Left ventricle myocardium superior (tissue), 1 donor: ENCODE results near the gene ATP6V0E2. TPM values are rescaled to one million over a fixed set of nuclear protein-coding genes. Genes with fewer than 3 reads are reported as not detected.

Experiments used
- ATAC-seq: fragments of 200-7000 bp; cut with Tn5 transposase; one replicate; pipeline ENCODE4 v1.9.1; 2020; ENCODE audit warnings: mild to moderate bottlenecking, moderate library complexity
- DNase-seq: peaks from one replicate; pipeline ENCODE4 v3.0.0-alpha.2; 2020
- intact Hi-C: fragments of 100-400 bp; cut with micrococcal nuclease; formaldehyde crosslinking; loops from one replicate; pipeline ENCODE4 v1.11.0; 2022
- total RNA-seq: library from RNA; stranded (reverse); fragmentation: NEBNext Ultra II Directional; extraction: Animal tissue kit (Norgen Biotek cat#: 25700); gene quantifications from one replicate; pipeline ENCODE4 v1.2.1, GENCODE V29; 2021
- donor health status: DM: no; HTN: yes; CAD: no; lungs with severe emphysema.

ATP6V0E2 gene
- total RNA-seq, 1 donor from 2014 or later: 168 TPM

DNA sequence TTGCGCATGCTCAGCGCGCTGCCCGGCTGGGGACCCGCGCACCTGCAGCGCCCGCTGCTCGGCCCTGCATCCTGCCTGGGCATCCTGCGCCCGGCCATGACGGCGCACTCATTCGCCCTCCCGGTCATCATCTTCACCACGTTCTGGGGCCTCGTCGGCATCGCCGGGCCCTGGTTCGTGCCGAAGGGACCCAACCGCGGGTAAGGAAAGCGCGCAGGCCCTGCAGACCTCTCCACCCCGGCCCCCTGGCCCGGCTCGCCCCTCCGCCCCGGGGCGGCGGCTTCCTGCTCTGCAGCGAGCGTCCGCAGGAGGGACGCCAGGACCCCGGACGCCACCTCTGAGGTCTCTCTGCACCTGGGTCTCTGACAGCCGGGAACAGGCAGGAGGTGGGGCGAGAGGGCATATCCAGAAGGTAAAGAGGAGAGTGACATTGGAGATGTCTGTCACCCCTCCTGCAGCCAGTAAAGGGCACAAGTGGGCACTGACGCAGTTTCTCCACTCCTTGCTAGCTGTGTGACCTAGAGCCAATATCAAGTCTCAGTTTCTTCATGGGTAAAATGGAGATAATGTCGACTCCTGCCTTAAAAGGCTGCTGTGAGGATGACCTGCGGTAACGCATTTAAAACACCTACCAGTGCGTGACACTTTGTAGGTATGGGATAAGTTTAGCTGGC, 338 bp downstream of the ATP6V0E2 start:
- ATAC-seq (peak; percentile 6), DNase-seq (no peak)
- intact Hi-C loops: no loop called here

DNA sequence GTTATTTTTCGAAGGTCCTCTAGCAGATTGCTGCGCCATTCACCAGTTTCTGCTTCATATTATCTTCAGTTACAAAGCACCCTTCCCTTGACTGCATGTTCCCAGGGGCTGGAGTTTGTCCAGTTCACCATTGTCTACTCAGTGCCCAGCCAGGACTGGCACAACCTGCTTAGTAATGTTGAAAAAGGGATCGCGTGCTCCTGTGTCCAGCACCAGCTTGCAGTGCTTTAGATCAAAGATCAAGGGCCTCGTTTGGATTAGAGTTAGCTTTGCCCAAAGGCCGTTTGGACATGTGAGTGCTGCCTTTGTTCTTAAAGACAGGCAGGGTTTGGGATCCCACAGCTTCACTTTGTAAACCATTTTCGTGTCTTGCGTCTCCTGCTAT, 867 bp downstream of the ATP6V0E2 start:
- ATAC-seq (peak; percentile 37), DNase-seq (no peak)
- intact Hi-C loops: no loop called here

DNA sequence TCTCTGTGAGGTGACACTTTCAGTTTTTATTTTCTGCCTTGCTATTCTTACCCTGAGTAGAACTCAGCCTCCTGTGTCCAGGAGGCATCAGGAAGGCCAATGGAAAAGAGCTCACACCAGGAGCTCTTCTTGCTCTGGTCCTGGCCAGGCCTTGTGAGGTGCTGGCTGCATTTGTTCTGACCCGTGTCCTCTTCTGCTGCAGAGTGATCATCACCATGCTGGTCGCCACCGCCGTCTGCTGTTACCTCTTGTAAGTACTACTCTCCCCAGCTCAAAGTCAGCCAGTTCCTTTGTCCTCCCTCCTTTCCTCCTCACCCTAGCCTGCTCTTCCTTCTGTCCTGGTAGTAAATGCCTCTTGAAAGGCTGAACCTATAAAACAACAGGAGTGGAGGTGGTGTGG, 1.6 kb downstream of the ATP6V0E2 start:
- intact Hi-C loops: no loop called here
- ATAC-seq (no peak), DNase-seq (no peak)

DNA sequence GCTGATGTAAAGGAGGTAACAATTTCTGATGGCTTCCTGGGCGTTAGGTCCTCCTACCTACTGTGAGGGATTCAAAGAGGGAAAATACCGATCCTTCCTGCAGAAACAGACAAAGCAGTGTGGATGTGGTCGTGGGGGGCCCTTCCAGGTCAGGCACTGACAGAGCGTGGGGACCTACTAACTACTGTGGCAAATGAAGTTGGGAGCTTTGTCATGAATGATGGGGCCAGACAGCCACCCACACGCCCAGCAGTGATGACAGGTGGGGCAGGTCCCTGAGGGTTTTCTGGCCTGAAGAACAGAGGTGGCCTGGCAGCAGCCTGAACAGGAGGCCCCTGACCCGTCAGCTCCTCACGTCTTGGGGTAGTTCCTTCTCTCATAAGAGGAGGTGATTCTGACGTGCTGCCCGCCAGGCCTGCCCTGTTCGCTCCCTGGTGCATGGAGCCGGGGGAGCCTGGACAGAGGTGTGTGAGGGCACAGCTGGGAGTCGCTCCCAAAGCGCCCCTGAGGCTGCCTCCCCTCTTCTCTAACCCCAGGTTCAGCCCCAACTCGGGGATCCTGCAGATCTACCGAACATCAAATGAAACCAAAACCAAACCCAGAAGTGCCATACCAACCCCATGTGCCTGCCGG, 4.2 kb downstream of the ATP6V0E2 start:
- no peak for ATAC-seq
- no peak for DNase-seq
- intact Hi-C loops: no loop called here

DNA sequence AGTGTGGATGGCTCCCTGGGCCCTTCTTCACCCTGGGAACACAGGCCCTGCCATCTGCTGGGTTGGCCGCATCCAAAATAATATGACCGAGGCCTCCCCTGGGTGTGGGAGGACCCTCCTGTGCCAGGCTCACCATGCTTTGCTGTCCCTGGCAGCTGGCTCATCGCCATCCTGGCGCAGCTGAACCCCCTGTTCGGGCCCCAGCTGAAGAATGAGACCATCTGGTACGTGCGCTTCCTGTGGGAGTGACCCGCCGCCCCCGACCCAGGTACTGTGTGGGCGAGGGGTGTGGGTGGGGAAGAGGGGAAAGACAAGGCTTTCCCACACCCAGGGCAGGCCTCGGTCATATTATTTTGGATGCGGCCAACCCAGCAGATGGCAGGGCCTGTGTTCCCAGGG, 4.8 kb downstream of the ATP6V0E2 start:
- no peak for ATAC-seq
- intact Hi-C loops: no loop called here
- DNase-seq: no peak

DNA sequence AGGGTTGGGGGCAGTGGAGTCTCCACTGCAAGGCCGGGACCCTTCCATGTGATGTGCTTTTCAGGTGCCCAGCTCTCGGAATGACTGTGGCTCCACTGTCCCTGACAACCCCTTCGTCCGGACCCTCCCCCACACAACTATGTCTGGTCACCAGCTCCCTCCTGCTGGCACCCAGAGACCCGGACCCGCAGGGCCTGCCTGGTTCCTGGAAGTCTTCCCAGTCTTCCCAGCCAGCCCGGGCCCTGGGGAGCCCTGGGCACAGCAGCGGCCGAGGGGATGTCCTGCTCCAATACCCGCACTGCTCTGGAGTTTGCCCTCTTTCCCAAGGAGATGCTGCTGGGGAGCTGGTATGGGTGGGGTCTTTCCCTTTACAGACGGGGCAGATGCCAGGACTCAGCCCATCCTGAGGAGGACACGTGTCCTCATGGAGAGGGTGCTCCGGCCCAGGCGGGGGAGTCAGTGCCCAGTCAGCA, 5.5 kb downstream of the ATP6V0E2 start:
- ATAC-seq (no peak), DNase-seq (no peak)
- intact Hi-C loops: no loop called here

DNA sequence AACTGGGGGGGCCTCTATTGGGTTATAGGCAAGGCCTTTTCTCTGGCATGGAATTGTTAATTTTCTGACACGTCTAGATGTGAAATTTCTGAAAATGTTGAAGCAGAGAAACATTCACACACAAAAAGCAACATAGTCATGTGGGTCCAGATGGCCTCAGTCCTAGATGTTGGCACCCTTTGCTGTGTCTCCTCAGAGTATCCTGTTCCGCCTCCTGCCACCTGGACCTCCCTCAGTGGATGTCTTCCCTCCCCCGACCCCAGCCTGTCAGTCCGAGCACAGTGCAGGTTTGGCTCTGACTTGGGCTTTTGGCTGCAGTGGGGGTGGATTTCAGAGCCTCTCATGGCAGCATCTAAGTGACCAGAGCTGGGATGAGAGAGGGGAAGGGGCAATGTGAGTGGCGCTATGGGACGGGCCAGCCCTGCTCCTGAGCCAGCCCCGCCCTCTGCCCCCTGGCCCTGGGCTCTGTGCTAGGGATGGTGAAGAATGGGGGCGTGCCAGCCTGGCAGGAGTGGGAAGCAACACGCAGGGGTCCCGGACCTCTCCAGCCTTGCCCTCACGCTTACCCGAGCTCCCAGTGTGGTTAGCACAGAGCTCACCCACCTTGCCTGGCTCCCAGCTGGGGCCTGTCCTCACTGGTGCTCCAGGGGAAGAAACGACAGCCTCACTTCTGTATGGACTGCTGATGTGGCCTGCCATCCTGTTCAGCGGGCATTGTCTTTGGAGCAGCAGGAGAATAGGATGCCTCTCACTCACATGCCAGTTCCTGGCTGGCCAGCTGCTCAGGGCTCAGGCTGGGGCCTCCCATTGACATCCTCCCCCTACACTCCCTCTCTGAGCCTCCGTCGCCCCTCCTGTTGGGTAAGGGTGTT, 6.2 kb downstream of the ATP6V0E2 start:
- DNase-seq: no peak
- intact Hi-C loops: no loop called here
- no peak for ATAC-seq

DNA sequence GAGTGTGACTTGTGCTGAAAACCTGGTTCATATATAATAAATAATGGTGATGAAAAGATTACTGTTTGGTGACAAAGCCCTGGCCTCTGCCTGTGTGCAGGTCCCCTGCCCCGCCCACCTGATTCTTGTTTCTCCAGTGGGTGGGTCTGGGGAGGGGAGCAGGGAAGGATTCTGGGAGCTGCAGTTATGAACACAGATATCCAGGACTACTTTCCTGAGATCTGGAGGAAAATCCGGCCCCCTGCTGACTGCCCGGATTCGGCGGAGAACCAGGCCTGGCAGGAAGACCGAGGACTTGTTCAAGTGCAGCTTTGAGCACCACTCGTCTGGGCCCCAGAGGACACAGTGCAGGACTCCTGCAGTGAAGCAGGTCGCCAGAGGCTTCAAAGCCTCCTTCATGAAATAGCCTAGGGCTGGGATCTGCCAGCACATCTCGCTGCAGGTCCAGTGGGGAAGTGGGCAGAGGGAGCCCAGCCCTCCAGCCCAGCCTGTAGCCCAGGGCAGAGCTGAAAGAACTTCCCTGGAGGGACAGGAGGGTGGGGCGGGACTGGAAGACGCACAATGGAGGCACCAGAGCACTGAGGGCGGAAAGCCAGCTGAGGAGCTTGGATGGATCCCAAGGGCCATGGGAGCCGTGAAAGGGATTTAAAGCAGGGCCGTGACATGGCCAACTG, 7.0 kb downstream of the ATP6V0E2 start:
- ATAC-seq: peak; percentile 60
- peak; percentile 86 for DNase-seq
- intact Hi-C loops: no loop called here

DNA sequence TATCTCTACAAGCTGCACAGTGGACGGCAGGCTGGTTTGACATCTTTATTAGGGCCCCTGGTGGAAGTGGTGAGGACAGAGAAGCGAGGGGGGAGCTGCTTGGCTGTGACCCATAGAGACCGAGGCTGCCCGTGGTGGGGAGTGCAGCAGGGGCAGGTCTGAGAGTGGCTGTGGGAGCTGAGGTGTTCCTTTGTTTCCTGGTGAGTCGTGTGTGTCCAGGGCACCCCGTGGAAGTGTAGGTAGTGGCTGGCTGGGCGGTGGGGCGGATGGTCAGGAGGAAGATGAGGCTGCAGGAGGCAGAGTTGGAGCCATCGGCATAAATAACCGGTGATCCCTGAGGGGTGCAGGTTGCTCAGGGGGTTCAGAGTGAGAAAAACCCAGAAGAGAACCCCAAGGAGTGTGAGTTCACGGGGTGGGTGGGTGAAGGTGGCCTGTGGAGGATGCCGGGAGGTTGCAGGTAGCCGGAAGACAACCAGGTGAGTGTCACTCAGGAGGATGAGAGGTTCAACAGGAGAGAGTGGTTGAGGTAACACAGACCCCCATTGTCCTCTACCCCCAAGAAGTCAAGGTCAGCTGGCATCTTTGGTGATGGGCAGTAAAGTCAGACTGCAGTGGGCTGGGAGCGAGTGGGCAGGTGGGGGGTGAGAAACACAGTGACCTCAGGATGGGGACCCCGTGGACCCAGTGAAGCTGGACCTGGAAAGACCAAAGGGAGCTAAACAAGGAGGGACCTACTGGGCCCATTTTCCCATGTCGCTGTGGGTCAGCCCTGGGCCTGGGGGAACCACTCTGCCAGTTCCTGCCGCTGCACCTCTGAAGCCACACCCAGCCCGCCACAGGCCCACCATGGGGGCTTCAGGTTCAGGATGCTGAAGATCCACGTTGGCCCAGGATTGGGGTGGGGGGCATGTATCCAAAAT, 7.8 kb downstream of the ATP6V0E2 start:
- no peak for ATAC-seq
- DNase-seq: no peak
- intact Hi-C loops: no loop called here

DNA sequence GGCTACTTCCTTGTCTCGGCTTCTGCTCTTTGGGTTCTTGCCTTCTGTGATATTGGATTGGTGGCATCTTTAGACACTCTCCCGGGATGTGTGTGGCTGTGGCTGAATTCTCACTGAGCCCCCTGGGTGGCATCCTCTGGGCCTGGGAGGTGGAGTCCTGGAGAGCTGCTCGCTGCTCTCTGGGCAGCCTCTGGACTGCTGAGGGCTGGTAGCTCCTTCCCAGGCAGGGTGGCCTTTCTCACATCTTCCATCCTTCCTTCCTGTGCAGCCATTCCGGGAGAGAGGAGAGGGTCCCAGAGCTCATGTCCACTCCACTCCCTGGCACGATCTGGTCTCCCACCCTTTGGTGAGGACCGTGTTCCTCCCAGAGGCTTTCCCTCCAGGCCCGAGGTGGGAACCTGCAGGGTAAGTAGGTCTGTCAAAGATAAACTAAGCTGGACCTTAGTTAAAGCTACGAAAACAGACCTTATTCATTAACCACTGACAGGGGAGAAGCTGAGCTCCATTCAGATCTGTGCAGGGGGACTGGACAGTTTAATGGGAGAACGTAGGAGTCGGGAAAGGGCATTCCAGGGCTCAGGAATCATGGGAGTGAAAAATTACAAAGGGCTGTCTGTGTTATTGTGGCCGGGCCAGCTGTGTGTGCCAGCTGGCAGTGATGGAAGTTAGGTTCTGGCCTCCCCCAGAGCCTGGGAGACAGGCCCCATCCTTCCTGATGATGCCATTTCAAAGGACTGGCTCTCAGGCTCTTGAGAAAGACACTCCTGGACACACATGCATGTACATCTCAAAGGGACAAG, 8.7 kb downstream of the ATP6V0E2 start:
- DNase-seq (peak; percentile 65), ATAC-seq (peak; percentile 34)
- intact Hi-C loops: no loop called here

DNA sequence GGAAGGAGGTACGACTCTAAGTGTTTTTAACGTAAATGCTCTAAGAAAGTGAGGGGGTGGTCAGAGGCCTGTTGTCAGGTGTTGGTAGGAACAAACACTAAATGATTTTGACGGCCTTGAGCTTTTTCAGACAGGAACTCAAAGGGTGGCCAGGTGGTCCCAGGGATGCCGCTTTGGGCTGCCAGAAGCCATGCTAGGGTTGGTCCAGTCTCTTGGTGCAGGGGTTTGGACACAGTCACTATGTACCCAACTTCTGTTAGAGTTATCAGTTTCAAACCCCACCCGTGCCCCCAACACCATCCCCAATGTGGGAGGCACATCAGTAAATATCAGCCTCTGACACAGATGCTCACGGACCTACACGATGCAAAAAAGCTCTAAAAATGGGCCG, 9.3 kb downstream of the ATP6V0E2 start:
- DNase-seq (no peak), ATAC-seq (no peak)
- intact Hi-C loops: no loop called here

DNA sequence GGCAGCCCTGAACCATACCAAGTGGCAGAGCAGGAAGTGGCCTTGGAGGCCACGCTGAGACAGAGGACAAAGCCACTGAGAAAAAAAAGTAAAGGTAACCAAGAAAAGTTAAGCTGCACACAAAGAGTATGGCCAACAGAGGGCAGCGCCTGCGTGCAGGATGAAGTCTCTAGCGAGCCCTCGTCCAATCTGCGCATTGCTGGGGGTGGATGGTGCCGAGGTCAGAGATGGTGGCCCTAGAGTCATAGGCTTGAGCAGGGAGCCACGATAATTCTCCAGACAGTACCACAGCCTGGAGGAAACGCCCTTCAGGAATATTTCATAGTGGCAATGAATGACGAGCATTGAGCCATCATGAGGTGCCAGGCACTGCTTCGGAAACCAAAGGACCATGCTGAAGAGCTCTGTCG, 9.7 kb downstream of the ATP6V0E2 start:
- ATAC-seq: peak; percentile 67
- intact Hi-C loops: no loop called here

DNA sequence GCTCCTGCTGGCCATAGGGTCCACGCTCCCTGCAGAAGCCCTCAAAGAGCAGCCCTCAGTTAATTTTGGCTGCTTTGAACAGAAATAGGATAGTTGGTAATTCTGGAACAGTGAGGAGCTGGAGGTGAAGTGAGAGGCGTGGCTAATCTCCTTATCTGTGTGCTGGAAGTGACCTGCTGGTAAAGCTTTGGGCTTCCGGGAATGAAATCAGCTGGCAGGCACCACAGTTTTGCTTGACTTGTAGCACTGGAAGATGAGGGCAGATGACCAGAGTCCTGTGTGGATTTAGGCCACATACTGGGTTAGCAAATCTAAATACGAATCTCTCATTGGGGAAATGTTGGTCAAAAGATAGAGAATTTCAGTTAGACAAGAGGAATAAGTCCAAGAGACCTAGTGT, 10.2 kb downstream of the ATP6V0E2 start:
- DNase-seq (peak; percentile 56), ATAC-seq (peak; percentile 39)
- intact Hi-C loops: no loop called here

More for the DNA sequence above, 9.7 kb downstream of the ATP6V0E2 start:
- DNase-seq: peak; percentile 77

DNA sequence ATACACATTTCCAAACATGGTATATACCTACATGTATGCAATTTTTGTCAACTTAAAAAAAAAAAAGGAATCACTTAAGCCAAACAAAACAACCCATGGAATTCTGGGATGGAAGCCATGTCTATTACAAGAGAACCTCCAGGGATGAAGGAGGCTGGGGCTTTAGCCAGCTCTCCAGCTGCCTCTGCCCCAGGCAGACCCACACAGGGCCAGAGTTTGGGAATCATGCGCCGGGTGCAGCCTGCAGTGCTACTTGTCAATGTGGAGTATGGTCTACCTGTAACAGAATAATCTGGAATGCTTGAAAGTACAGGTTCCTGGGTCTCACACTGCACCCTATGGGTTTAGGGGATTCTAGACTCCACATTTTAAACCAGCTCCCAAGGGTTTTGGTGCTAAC, 10.8 kb downstream of the ATP6V0E2 start:
- intact Hi-C loops: no loop called here
- DNase-seq: peak; percentile 77
- peak; percentile 72 for ATAC-seq

DNA sequence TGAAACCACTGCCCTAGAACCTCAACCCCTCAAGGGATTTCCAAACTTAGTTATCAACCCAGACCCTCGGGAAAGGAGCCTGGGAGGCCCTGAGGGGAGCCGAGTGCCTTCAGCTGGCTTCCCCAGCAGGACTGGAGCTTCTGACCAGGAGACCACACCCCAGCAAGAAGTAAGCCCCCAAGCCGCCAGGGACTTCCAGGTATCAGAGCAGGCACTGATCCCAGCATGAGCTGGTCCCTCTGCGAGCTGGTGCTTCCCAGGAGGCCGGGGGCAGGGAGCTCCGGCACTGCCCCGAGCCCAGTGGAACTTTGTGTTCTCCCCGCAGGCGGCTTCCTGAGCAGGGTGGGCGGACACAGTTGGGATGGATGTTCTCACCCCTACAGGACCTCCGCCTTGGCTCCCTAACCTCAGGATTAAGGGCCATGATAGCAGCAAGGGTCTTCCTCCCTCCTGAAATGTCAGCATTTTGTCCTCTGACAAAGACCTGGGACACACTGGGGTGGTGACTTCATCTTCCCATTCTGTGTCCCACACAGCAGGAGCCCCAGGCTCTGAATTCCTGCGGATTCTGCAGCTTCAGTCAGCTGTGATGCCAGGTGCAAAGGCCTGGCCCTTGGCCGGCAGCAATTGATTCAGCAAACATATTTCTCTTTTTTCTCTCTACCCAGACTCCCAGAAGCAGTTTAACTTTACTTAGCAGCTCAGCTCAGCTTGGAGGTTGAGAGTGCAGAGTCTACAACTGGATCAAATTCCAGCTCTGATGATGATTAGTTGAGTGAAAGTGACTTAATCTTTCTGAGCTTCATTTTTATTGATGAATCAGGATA, 11.6 kb downstream of the ATP6V0E2 start:
- ATAC-seq: peak; percentile 20
- DNase-seq: peak; percentile 56

DNA sequence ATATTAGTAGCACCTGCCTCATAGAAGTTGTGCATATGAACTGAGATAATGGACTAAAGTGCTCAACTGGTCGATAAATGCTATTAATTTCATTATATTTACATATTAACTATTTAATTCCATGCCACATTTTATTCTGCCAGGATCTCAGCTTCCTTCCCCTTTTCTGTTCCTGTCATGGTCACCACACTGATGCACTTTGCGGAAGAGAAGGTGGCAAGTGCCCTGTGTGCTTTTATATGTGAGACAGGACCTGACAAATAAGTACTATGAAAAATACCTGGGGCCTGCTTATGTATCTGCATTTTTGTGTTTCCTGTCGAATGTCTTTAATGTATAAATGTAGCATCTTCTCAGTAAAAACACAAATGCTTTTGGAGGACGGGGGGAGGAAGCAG, 12.2 kb downstream of the ATP6V0E2 start:
- intact Hi-C loops: no loop called here
- ATAC-seq (no peak), DNase-seq (no peak)

More for the DNA sequence above, 11.6 kb downstream of the ATP6V0E2 start:
- intact Hi-C loops: no loop called here

DNA sequence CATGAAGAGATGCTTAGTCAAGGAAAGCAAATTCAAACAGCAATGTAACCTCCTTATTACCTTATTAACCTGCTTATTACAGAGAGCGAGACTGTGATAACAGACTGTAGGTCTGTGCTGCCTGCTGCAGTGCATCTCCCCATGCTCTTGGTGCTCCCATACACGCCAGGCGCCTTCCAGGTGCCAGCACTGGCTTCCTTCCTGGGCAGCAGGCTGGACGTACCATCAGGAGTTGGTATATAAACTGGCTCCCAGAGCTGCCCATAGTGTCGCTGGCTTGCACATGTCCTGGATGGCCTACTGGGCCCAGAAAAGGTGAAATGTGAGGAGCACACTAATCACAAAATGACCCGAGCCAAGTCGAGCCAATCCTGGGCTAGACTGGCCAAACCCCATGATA, 13.5 kb downstream of the ATP6V0E2 start:
- intact Hi-C loops: no loop called here

More for the DNA sequence above, 13.5 kb downstream of the ATP6V0E2 start:
- ATAC-seq (no peak), DNase-seq (no peak)
